ENCODE results near the gene RPL28.

DNA sequence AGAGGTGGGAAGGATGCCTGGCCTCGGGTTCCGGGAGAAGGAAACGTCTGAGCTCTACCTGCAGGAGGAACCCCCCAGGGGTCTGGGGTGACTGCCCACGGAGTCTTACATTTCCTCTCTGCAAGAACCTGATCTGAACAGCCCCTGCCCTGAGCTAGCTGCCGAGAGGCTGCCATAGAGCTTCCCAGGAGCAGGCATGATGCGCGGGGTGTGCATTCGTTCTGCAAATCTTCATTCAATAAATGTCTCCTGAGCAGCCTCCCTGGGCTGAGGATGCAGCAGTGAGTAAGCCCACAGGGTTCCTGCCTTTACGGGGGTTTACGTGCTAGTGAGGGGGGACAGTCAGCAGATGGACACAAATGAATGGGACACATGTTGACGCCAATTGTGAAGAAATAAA, 58.9 kb downstream of the RPL28 start:
- TF ChIP-seq, protein P1, sequence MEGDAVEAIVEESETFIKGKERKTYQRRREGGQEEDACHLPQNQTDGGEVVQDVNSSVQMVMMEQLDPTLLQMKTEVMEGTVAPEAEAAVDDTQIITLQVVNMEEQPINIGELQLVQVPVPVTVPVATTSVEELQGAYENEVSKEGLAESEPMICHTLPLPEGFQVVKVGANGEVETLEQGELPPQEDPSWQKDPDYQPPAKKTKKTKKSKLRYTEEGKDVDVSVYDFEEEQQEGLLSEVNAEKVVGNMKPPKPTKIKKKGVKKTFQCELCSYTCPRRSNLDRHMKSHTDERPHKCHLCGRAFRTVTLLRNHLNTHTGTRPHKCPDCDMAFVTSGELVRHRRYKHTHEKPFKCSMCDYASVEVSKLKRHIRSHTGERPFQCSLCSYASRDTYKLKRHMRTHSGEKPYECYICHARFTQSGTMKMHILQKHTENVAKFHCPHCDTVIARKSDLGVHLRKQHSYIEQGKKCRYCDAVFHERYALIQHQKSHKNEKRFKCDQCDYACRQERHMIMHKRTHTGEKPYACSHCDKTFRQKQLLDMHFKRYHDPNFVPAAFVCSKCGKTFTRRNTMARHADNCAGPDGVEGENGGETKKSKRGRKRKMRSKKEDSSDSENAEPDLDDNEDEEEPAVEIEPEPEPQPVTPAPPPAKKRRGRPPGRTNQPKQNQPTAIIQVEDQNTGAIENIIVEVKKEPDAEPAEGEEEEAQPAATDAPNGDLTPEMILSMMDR (tag by site-specific recombination; IDR thresholded peaks at IDR 0.05), result no peak
- TF ChIP-seq HOXA7 (CRISPR knock-in tag; IDR thresholded peaks at IDR 0.05; ENCODE audit: borderline replicate concordance) (no peak), ZNF19 (tag by site-specific recombination; IDR thresholded peaks at IDR 0.05; ENCODE audit: low read depth) (no peak), ZNF600 (tag by site-specific recombination; IDR thresholded peaks at IDR 0.05) (no peak), ZBTB21 (tag by site-specific recombination; IDR thresholded peaks at IDR 0.05) (no peak)
